KMS-11 (cell line): ENCODE data around the gene LTBP2.

ENCODE experiments used
- H2AFZ ChIP-seq: fragments of 200-600 bp; sonication (generic); 2 replicates; pipeline ENCODE4 v1.6.1; 2016; ENCODE audit warnings: antibody characterized with exemption, mixed run types, low read depth
- H3K27ac ChIP-seq: fragments of 200-600 bp; sonication (generic); 2 replicates; pipeline ENCODE4 v1.6.1; 2016; ENCODE audit warnings: mild to moderate bottlenecking, mixed run types
- H3K27me3 ChIP-seq: fragments of 200-600 bp; sonication (generic); 2 replicates; pipeline ENCODE4 v1.6.1; 2017; ENCODE audit warnings: mild to moderate bottlenecking, low read depth, mixed run types, moderate library complexity; ENCODE audit not compliant: insufficient read depth
- H3K36me3 ChIP-seq: fragments of 200-600 bp; sonication (generic); 2 replicates; pipeline ENCODE4 v1.6.1; 2017; ENCODE audit warnings: mild to moderate bottlenecking, mixed run types; ENCODE audit not compliant: insufficient read depth
- H3K4me1 ChIP-seq: fragments of 200-600 bp; sonication (generic); 2 replicates; pipeline ENCODE4 v1.6.1; 2016; ENCODE audit warnings: mild to moderate bottlenecking, low read depth, mixed run types; ENCODE audit not compliant: poor library complexity, severe bottlenecking
- H3K4me2 ChIP-seq: fragments of 200-600 bp; sonication (generic); 2 replicates; pipeline ENCODE4 v1.7.0; 2016; ENCODE audit warnings: mild to moderate bottlenecking, mixed run types
- H3K4me3 ChIP-seq: fragments of 200-600 bp; sonication (generic); IDR thresholded peaks from 2 replicates; pipeline ENCODE4 v1.6.1; 2017; ENCODE audit warnings: low read depth, low read length, mixed read lengths; ENCODE audit not compliant: insufficient read depth
- H3K79me2 ChIP-seq: fragments of 200-600 bp; sonication (generic); 2 replicates; pipeline ENCODE4 v1.6.1; 2016; ENCODE audit warnings: low read depth, mixed run types; ENCODE audit not compliant: insufficient read depth
- H3K9ac ChIP-seq: fragments of 200-600 bp; sonication (generic); 2 replicates; pipeline ENCODE4 v1.6.1; 2016; ENCODE audit warnings: mild to moderate bottlenecking, mixed run types
- H4K20me1 ChIP-seq: fragments of 200-600 bp; sonication (generic); 2 replicates; pipeline ENCODE4 v1.6.1; 2016; ENCODE audit warnings: mild to moderate bottlenecking, mixed run types; ENCODE audit not compliant: insufficient read depth
- CTCF ChIP-seq: fragments of 200-600 bp; sonication (generic); conservative IDR thresholded peaks from 2 replicates; pipeline ENCODE4 v1.6.1; 2017; ENCODE audit warnings: low read depth, mild to moderate bottlenecking, antibody characterized with exemption, low read length, moderate library complexity, mixed read lengths

Gene LTBP2

GRCh38 chr14:74464785-74465184 lies 147.3 kb downstream of the LTBP2 start:
- Histone ChIP-seq H2AFZ (no peak overlapping the region), H3K27me3 (no peaks in the 10 kb centered on the region), H3K4me2 (no peak overlapping the region), H3K27ac (no peak overlapping the region), H3K79me2 (no peaks in the 10 kb centered on the region), H4K20me1 (no peaks in the 10 kb centered on the region), H3K4me1 (peaks cover 5% of the 10 kb centered on the region), H3K36me3 (no peaks in the 10 kb centered on the region), H3K4me3 (no peak overlapping the region), H3K9ac (no peak overlapping the region)
- TF ChIP-seq CTCF = no peak

GRCh38 chr14:74463697-74464096 lies 148.3 kb downstream of the LTBP2 start:
- Histone ChIP-seq H4K20me1 (no peaks in the 10 kb centered on the region), H3K79me2 (no peaks in the 10 kb centered on the region), H3K9ac (no peak overlapping the region), H3K4me1 (no peaks in the 10 kb centered on the region), H3K36me3 (no peaks in the 10 kb centered on the region), H3K27me3 (no peaks in the 10 kb centered on the region), H2AFZ (no peak overlapping the region), H3K27ac (no peak overlapping the region), H3K4me3 (no peak overlapping the region), H3K4me2 (no peak overlapping the region)
- TF ChIP-seq CTCF = no peak

GRCh38 chr14:74462993-74463392 lies 149.0 kb downstream of the LTBP2 start:
- Histone ChIP-seq H4K20me1 (no peaks in the 10 kb centered on the region), H3K9ac (no peak overlapping the region), H3K4me2 (no peak overlapping the region), H3K27me3 (no peaks in the 10 kb centered on the region), H3K4me1 (no peaks in the 10 kb centered on the region), H2AFZ (no peak overlapping the region), H3K79me2 (no peaks in the 10 kb centered on the region), H3K27ac (no peak overlapping the region), H3K36me3 (no peaks in the 10 kb centered on the region), H3K4me3 (no peak overlapping the region)
- no peak for TF ChIP-seq CTCF

- peaks cover 2% of the 10 kb centered on the region for H3K4me1 ChIP-seq
- H3K9ac ChIP-seq = no peak overlapping the region
- no peak overlapping the region for H2AFZ ChIP-seq
- no peaks in the 10 kb centered on the region for H4K20me1 ChIP-seq
- 0 out of 2 replicates have a peak, but pooled peaks have one; percentile 10 for TF ChIP-seq CTCF
- H3K27ac ChIP-seq = no peak overlapping the region
- no peaks in the 10 kb centered on the region for H3K36me3 ChIP-seq
- H3K27me3 ChIP-seq = no peaks in the 10 kb centered on the region
- no peak overlapping the region for H3K4me3 ChIP-seq
- no peak overlapping the region for H3K4me2 ChIP-seq
- H3K79me2 ChIP-seq = no peaks in the 10 kb centered on the region
These were observed 152.1 kb downstream of the LTBP2 start for GRCh38 chr14:74459976-74460375.
